DND-41 (cell line): ENCODE results near the gene TMEM54.

Experiments used
- CTCF ChIP-seq: IDR thresholded peaks from 2 replicates; pipeline ENCODE4 v1.5.1; 2012; ENCODE audit warnings: borderline replicate concordance, low read length, moderate library complexity, mild to moderate bottlenecking; ENCODE audit not compliant: poor library complexity, severe bottlenecking; ENCODE audit errors: extremely low read depth
- EZH2 ChIP-seq: IDR thresholded peaks from 3 replicates; pipeline ENCODE4 v1.6.1; 2012; ENCODE audit warnings: borderline replicate concordance, low read depth, mild to moderate bottlenecking, moderate library complexity, low read length, inconsistent platforms; ENCODE audit not compliant: severe bottlenecking

GRCh38 chr1:32855861-32856617, 45.1 kb downstream of the TMEM54 start:
- TF ChIP-seq CTCF: no peak
- no peak for TF ChIP-seq EZH2
